K562 (cell line): Measurements from ENCODE around the gene CLCN6. TPM values are rescaled to one million over a fixed set of nuclear protein-coding genes. Genes with fewer than 3 reads are reported as not detected.
A peak's percentile ranks its signal among the peaks of the same experiment; 100 is the strongest.

Source experiments
- BHLHE40 ChIP-seq: IDR thresholded peaks from 2 replicates; pipeline ENCODE4 v1.6.1; 2011; ENCODE audit warnings: low read length, improper control_type of control experiment
- ELF2 ChIP-seq: fragments of 250-450 bp; sonication (Bioruptor Pico); IDR thresholded peaks from 2 replicates; pipeline ENCODE4 v1.5.0; 2021; ENCODE audit warnings: mild to moderate bottlenecking
- HMGN3 ChIP-seq: IDR thresholded peaks from 2 replicates; pipeline ENCODE4 v1.6.1; 2011; ENCODE audit warnings: borderline replicate concordance, low read depth, mild to moderate bottlenecking, mixed read lengths, low read length; ENCODE audit not compliant: insufficient read length; ENCODE audit errors: extremely low read depth
- IFI16 ChIP-seq: fragments of 250-450 bp; sonication (Bioruptor Pico); IDR thresholded peaks from 2 replicates; pipeline ENCODE4 v2.1.2; 2022; ENCODE audit warnings: mild to moderate bottlenecking, inconsistent platforms
- JUNB ChIP-seq: fragments of 450-650 bp; formaldehyde crosslinking; conservative IDR thresholded peaks from 2 replicates; pipeline ENCODE4 v1.4.0; 2020; ENCODE audit warnings: mild to moderate bottlenecking
- KDM4B ChIP-seq, 2 experiments: fragments of 450-650 bp in 1 of 2; sonication (generic) in 1 of 2; IDR thresholded peaks; 2 replicates each; pipeline ENCODE4 v1.6.1; 2016 to 2017; ENCODE audit warnings: borderline replicate concordance in 2 of 2, antibody characterized with exemption in 1 of 2, low read depth in 1 of 2, mild to moderate bottlenecking in 1 of 2
- MAFG ChIP-seq: fragments of 450-650 bp; conservative IDR thresholded peaks from 2 replicates; pipeline ENCODE4 v1.6.1; 2016; ENCODE audit warnings: missing genetic modification characterization, missing compliant biosample characterization
- MBD2 ChIP-seq: sonication (generic); IDR thresholded peaks from 2 replicates; pipeline ENCODE4 v1.6.1; 2016; ENCODE audit warnings: low read depth, borderline replicate concordance
- MLX ChIP-seq, 2 experiments: fragments of 450-650 bp in 1 of 2; sonication (generic) in 1 of 2; formaldehyde crosslinking; conservative IDR thresholded peaks; 2 replicates each; pipeline versions ENCODE4 v1.4.0 to v1.8.1; 2020 to 2022; ENCODE audit warnings: mild to moderate bottlenecking in 1 of 2, missing genetic modification reagents in 1 of 2
- MYC ChIP-seq, 2 experiments: fragments of 250-450 bp in 1 of 2; sonication (Bioruptor Pico) in 1 of 2; IDR thresholded peaks; 2 replicates each; pipeline versions ENCODE4 v1.5.1 to v1.6.1; 2012 to 2021; ENCODE audit warnings: low read depth in 2 of 2, borderline replicate concordance in 1 of 2, improper control_type of control experiment in 1 of 2, low read length in 1 of 2, mild to moderate bottlenecking in 1 of 2, moderate library complexity in 1 of 2
- NEUROD1 ChIP-seq: fragments of 150-350 bp; IDR thresholded peaks from 2 replicates; pipeline ENCODE4 v1.6.1; 2014; ENCODE audit warnings: borderline replicate concordance, low read length, low read depth; ENCODE audit not compliant: partially characterized antibody
- NR4A1 ChIP-seq, 2 experiments: fragments of 250-450 bp in 1 of 2; fragments of 450-650 bp in 1 of 2; sonication (Bioruptor Pico) in 1 of 2; IDR thresholded peaks; 2 replicates each; pipeline versions ENCODE4 v1.4.0 to v1.6.1; 2016 to 2020; ENCODE audit warnings: mild to moderate bottlenecking in 2 of 2, missing compliant biosample characterization in 1 of 2, missing genetic modification characterization in 1 of 2, moderate library complexity in 1 of 2
- PKNOX1 ChIP-seq: fragments of 450-650 bp; IDR thresholded peaks from 2 replicates; pipeline ENCODE4 v1.6.1; 2016
- SIN3B ChIP-seq: fragments of 450-650 bp; IDR thresholded peaks from 2 replicates; pipeline ENCODE4 v1.6.1; 2017; ENCODE audit warnings: low read depth, mild to moderate bottlenecking, moderate library complexity
- STAT5A ChIP-seq: IDR thresholded peaks from 2 replicates; pipeline ENCODE4 v1.6.1; 2012; ENCODE audit warnings: low read length, inconsistent platforms, borderline replicate concordance
- ZBTB1 ChIP-seq: sonication (generic); formaldehyde crosslinking; IDR thresholded peaks from 2 replicates; pipeline ENCODE4 v1.8.1; 2023; ENCODE audit warnings: missing genetic modification reagents, low read depth, mild to moderate bottlenecking, borderline replicate concordance
- ZNF134 ChIP-seq: fragments of 250-450 bp; sonication (Bioruptor Pico); conservative IDR thresholded peaks from 2 replicates; pipeline ENCODE4 v1.4.0; 2020
- ZNF175 ChIP-seq: fragments of 200-800 bp; sonication (Bioruptor generic); IDR thresholded peaks from 2 replicates; pipeline ENCODE4 v1.6.1; 2016; ENCODE audit warnings: low read depth, mild to moderate bottlenecking, missing genetic modification characterization, missing compliant biosample characterization
- polyA plus RNA-seq, 8 experiments: library from polyadenylated mRNA; depleted of rRNA in 4 of 8; stranded (reverse) in 5 of 8; unstranded in 3 of 8; fragments of >200 nt; fragmentation: Nextera tagmentation in 2 of 8; fragmentation: Illumina TruSeq in 1 of 8; extraction: Ambion mirVana in 2 of 8; extraction: Trizol in 1 of 8; gene quantifications; 2 replicates each; pipeline versions ENCODE4 v1.2.1 to v1.2.3, GENCODE V29; 2011 to 2014; ENCODE audit warnings: inconsistent platforms in 1 of 8, missing spikeins in 1 of 8
- total RNA-seq, 7 experiments: library from RNA; depleted of rRNA in 6 of 7; stranded (reverse); fragments of >200 nt in 6 of 7; fragmentation: Illumina TruSeq in 2 of 7; extraction: Trizol in 2 of 7; gene quantifications; 2 replicates each; pipeline versions ENCODE4 v1.2.1 to v1.2.3, GENCODE V29; 2011 to 2021; ENCODE audit warnings: low replicate concordance in 1 of 7
- TF ChIP-seq, protein P1 (sequence below), 2 experiments: IDR thresholded peaks in 1 of 2; conservative IDR thresholded peaks in 1 of 2; 2 replicates each; pipeline ENCODE4 v1.6.1; 2016; ENCODE audit warnings: low read depth in 2 of 2, mild to moderate bottlenecking in 1 of 2, missing compliant biosample characterization in 1 of 2, missing genetic modification characterization in 1 of 2, moderate library complexity in 1 of 2
- TF ChIP-seq, protein P2 (sequence below): fragments of 450-650 bp; formaldehyde crosslinking; IDR thresholded peaks from 2 replicates; pipeline ENCODE4 v1.4.0; 2022; ENCODE audit warnings: mild to moderate bottlenecking, moderate library complexity

The CLCN6 gene
- total and polyA plus RNA-seq, 9 of the 15 experiments (the other 6 are each of a cell fraction or from before 2014, with no cell fraction given) = 2.0 to 21.8 (median 13.6) TPM

- TF ChIP-seq KDM4B (IDR thresholded peaks at IDR 0.05; ENCODE audit: borderline replicate concordance in 2 of 2, low read depth in 1 of 2) (no peak), MAFG (tag) (peak; percentile 49; the same call in 1 of the 2 replicates), NR4A1 (CRISPR knock-in tag; IDR thresholded peaks at IDR 0.05) (no peak), NR4A1 (tag; IDR thresholded peaks at IDR 0.05) (no peak), MLX (CRISPR knock-in tag; conservative IDR thresholded peaks at IDR 0.05) (peak in 1 of 2 experiments; percentile 24; a peak in 1 of 4 replicates), JUNB (CRISPR knock-in tag) (no peak), SIN3B (no peak), MYC (IDR thresholded peaks at IDR 0.05; ENCODE audit: low read depth, low read length) (peak; percentile 99), MYC (CRISPR knock-in tag; IDR thresholded peaks at IDR 0.05; ENCODE audit: borderline replicate concordance, low read depth) (peak; percentile 12; the same call in 1 of the 2 replicates), ZNF175 (CRISPR knock-in tag) (no peak; the same call in 1 of the 2 replicates), ELF2 (CRISPR knock-in tag) (no peak), BHLHE40 (peak; percentile 98), STAT5A (peak; percentile 85), HMGN3 (peak; percentile 90), NEUROD1 (peak; percentile 91), ZNF134 (0 out of 2 replicates have a peak, but pooled peaks have one; percentile 12), ZBTB1 (CRISPR knock-in tag) (no peak), IFI16 (no peak), MBD2 (peak; percentile 80), PKNOX1 (peak; percentile 82)
- TF ChIP-seq, protein P1, sequence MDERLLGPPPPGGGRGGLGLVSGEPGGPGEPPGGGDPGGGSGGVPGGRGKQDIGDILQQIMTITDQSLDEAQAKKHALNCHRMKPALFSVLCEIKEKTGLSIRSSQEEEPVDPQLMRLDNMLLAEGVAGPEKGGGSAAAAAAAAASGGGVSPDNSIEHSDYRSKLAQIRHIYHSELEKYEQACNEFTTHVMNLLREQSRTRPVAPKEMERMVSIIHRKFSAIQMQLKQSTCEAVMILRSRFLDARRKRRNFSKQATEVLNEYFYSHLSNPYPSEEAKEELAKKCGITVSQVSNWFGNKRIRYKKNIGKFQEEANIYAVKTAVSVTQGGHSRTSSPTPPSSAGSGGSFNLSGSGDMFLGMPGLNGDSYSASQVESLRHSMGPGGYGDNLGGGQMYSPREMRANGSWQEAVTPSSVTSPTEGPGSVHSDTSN (CRISPR knock-in tag; IDR thresholded peaks at IDR 0.05; ENCODE audit: low read depth) = no peak
- TF ChIP-seq, protein P1 (tag; conservative IDR thresholded peaks at IDR 0.05; ENCODE audit: low read depth) = peak; percentile 75
- TF ChIP-seq, protein P2, sequence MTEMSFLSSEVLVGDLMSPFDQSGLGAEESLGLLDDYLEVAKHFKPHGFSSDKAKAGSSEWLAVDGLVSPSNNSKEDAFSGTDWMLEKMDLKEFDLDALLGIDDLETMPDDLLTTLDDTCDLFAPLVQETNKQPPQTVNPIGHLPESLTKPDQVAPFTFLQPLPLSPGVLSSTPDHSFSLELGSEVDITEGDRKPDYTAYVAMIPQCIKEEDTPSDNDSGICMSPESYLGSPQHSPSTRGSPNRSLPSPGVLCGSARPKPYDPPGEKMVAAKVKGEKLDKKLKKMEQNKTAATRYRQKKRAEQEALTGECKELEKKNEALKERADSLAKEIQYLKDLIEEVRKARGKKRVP (CRISPR knock-in tag) = no peak
Observed at GRCh38 chr1:11842154-11843041, 36.4 kb downstream of the CLCN6 start (continued).
